Adrenal gland (tissue), 5 donors: Measurements from ENCODE around the gene MTMR12.

Source experiments
- POLR2A ChIP-seq, 2 donors: fragments of 450-650 bp; IDR thresholded peaks; one replicate each; pipeline ENCODE4 v1.6.1; 2017; ENCODE audit warnings: antibody characterized with exemption in 2 of 2, mild to moderate bottlenecking in 2 of 2, moderate library complexity in 1 of 2
- TF ChIP-seq, protein P1 (sequence below), 6 experiments: fragments of 450-650 bp in 4 of 6; fragments of 200-600 bp in 2 of 6; sonication (generic) in 1 of 6; IDR thresholded peaks; 1 replicate in 5 of 6; 2 replicates in 1 of 6; pipeline versions ENCODE4 v1.5.1 to v1.8.0; 2016 to 2021; ENCODE audit warnings: antibody characterized with exemption in 6 of 6, mild to moderate bottlenecking in 2 of 6, moderate library complexity in 1 of 6
- donor health status: DM: no; HTN: no; CAD: no.

DNA sequence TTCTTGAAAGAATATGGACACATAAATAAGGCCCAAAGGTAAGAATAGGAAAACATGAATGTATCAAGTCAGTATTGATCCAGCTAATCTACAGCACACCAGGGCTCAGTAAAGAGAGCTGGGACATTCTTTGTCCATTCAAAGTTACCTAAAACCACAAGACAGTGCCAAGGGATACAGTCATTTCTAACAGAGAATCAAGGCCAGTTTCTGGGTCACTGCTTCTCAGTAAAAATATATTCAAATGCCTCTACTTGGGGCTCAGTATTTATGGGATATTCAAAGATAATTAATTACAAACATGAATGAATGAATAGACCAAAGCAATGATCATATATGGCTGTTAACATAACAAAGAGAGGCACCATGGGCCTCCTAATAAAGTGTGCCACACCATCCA, 34.9 kb downstream of the MTMR12 start:
- TF ChIP-seq, protein P1, sequence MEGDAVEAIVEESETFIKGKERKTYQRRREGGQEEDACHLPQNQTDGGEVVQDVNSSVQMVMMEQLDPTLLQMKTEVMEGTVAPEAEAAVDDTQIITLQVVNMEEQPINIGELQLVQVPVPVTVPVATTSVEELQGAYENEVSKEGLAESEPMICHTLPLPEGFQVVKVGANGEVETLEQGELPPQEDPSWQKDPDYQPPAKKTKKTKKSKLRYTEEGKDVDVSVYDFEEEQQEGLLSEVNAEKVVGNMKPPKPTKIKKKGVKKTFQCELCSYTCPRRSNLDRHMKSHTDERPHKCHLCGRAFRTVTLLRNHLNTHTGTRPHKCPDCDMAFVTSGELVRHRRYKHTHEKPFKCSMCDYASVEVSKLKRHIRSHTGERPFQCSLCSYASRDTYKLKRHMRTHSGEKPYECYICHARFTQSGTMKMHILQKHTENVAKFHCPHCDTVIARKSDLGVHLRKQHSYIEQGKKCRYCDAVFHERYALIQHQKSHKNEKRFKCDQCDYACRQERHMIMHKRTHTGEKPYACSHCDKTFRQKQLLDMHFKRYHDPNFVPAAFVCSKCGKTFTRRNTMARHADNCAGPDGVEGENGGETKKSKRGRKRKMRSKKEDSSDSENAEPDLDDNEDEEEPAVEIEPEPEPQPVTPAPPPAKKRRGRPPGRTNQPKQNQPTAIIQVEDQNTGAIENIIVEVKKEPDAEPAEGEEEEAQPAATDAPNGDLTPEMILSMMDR (IDR thresholded peaks at IDR 0.05) = no peak
- no peak for TF ChIP-seq POLR2A (IDR thresholded peaks at IDR 0.05)
